HG02759 (cell line): Measurements from ENCODE around the gene PGLYRP3.

Experiments used
- ATAC-seq: cut with Tn5 transposase; IDR thresholded peaks from one replicate; pipeline ENCODE4 v1.9.1; 2021; ENCODE audit warnings: mild to moderate bottlenecking, moderate library complexity; ENCODE audit not compliant: unreplicated experiment

PGLYRP3 gene

DNA sequence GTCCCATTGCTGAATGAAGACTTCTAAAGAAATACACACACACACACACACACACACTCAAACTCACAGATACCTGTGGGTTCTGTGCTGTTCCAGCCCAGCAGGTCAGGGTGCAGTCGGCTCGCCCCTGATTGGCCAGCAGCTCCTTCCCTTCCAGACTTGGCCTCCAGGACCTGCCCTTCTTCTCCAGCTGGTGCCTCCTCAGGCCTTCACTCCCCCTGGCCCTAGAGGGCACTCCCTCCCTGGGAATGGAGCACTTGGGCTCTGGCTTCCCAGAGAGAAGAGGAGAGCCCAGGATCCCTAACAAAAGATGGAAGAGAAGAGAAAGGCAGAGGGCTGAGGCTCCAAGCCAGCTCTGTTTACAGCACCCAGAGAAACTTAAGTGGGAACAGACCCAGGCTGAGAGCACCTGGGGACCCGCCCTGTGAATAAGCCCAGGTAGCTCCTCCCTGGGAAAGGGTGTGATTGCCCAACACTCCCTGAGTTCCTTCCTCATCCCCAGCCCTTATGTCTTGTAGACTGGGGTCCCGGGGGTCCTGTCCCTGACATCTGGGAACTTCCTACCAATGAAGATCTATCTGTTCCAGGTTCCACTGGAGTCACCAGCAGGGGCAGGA, at the start of gene PGLYRP3:
TSS of gene PGLYRP3 (minus strand) at position 383 of the 617 bp plus-strand sequence. CDS start 2,287 bp downstream, outside the sequence.
- ATAC-seq, result no peak

GRCh38 chr1:153362187-153362775, 49.5 kb upstream of the PGLYRP3 start:
- ATAC-seq, result no peak

DNA sequence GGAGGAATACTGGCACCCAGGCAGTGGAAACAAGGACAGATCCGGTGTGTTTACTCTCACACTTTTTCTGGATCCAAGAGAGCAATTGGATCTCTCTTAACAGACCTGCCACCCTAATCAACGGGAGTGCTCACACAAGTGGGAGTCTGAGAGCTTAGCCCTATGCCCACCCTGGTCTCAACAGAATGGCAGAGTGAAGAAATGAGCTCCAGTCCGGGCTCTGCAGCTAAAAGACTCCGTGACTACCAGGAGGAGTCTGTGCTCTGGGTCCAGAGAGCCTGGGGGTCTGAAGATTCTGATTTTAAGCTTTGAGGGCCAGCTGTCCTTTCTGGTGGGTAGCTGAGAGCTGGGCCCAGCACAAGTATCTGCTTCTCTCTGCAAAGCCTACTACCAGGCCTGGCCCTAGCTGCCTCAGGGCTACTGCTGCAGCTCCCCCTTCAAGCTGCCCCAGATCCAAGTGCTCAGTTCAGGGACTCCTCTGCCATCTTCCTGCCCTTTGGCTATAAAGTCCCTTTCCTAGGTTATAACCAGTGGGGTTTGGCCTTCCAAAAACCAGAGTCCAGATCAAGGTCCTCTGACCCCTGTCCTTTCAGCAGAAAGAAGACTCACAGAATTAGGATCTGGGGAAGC, 48.8 kb upstream of the PGLYRP3 start:
- ATAC-seq, result no peak

DNA sequence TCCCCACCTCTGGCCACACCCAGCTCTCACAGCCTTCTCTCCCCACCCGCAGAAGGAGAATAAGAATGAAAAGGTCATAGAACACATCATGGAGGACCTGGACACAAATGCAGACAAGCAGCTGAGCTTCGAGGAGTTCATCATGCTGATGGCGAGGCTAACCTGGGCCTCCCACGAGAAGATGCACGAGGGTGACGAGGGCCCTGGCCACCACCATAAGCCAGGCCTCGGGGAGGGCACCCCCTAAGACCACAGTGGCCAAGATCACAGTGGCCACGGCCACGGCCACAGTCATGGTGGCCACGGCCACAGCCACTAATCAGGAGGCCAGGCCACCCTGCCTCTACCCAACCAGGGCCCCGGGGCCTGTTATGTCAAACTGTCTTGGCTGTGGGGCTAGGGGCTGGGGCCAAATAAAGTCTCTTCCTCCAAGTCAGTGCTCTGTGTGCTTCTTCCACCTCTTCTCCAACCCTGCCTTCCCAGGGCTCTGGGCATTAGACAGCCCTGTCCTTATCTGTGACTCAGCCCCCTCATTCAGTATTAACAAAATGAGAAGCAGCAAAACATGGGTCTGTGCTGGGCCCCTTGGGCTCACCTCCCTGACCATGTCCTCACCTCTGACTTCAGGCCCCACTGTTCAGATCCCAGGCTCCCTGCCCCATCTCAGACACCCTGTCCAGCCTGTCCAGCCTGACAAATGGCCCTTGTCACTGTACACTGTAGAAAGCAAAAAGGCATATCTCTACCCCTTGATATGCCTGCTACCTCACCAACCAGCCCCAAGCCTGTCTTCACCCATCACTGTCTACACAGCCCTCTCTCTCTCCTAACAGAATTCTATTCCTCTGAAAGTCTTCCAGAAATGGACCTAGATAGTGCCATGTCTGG, 48.1 kb upstream of the PGLYRP3 start:
- ATAC-seq, result no peak

- no peak for ATAC-seq
These were observed 47.4 kb upstream of the PGLYRP3 start for GRCh38 chr1:153360190-153360589.

DNA sequence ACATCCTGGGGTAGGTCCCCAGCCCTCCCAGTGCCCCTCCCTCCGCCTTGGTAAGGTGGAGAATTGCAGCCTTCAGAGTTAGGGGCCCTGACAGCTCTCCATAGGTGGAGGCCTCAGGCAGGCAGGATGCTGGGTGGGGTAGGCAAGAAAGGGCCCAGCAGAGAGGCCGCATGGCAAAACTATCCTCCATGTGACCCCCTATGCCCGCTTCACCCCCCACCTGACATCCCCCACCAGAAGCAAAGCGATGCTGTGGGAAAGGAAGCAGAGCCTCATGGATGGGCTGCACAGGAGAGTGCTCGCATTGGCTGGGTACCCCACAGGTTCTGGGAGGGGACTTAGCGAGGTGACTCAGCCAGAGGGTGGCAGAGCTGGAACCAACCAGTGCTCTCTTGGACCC, 46.5 kb upstream of the PGLYRP3 start:
- ATAC-seq, result no peak

DNA sequence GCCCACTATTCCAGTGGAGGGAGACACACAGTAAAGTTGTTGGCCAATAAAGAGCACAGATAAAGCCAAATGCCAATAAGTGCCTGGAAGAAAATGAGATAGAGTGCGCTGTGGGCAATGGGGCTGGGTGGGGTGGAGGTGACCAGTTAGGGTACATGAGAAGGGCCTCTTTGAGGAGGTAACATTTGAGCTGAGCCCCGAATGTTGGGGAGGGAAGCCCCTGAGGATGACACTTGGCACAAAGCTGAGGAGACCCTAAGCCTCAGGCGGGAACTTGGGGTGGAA, 45.9 kb upstream of the PGLYRP3 start:
- ATAC-seq, result no peak

DNA sequence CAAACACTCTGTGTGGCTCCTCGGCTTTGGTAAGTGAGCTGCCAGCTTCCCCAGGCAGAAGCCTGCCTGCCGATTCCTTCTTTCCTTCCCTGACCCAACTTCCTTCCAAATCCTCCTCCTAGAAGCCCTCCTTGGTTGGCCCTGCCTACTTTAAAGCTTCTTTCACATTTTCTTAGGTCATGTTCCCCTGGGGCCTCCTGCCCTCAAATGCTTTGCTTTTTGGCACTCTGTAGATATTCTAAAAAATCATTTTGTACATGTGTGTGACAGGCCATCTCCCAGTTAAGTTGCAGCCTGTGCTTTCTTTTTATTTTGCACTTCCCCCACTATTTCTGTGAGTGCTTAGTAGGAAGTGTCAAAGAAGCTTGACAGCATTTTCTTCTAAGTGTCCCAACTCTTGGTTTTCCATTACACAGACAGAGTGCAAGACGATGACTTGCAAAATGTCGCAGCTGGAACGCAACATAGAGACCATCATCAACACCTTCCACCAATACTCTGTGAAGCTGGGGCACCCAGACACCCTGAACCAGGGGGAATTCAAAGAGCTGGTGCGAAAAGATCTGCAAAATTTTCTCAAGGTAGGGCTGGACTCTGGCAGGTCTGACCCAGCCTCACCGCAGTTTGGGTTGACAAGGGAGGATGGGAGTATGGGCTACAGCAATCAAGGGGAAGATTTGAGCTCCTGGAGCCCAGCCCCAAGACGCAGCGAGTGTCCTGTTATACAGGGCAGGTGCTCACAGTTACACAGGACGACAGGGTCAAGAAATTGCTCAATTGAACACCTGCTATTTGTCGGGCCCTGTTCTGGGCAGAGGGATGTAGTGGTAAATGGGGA, 45.3 kb upstream of the PGLYRP3 start, which contains the start of gene S100A9:
TSS of gene S100A9 (plus strand) at position 2 of the 838 bp plus-strand sequence. CDS start at position 432, 430 bp downstream.
- ATAC-seq, result no peak

DNA sequence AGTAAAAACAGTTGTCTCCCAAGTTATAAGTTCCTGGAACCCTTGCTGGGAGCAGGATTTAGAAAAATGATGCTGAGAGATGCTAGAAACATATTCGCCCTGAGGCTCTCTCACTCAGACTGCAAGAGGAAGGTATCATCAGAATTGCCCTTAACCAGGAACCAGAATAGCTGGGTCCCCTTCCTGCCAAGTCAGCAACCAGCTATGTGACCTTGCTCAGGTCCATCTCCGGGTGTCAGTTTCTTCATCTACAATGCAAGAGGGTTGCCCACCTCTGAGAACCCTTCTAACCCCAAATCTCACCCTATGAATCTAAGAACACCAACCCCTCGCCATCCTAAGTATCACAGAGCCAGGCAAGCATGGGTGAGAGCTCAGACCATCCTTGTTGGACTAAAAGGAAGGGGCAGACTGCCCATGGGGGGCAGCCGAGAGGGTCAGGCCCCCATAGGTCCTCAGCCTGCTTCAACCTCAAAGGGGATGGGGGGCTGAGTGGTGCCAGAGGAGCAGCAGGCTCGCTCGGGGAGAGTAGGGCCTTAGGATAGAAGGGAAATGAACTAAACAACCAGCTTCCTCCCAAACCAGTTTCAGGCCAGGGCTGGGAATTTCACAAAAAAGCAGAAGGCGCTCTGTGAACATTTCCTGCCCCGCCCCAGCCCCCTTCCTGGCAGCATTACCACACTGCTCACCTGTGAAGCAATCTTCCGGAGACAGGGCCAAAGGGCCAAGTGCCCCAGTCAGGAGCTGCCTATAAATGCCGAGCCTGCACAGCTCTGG, 44.5 kb upstream of the PGLYRP3 start:
- ATAC-seq, result no peak

DNA sequence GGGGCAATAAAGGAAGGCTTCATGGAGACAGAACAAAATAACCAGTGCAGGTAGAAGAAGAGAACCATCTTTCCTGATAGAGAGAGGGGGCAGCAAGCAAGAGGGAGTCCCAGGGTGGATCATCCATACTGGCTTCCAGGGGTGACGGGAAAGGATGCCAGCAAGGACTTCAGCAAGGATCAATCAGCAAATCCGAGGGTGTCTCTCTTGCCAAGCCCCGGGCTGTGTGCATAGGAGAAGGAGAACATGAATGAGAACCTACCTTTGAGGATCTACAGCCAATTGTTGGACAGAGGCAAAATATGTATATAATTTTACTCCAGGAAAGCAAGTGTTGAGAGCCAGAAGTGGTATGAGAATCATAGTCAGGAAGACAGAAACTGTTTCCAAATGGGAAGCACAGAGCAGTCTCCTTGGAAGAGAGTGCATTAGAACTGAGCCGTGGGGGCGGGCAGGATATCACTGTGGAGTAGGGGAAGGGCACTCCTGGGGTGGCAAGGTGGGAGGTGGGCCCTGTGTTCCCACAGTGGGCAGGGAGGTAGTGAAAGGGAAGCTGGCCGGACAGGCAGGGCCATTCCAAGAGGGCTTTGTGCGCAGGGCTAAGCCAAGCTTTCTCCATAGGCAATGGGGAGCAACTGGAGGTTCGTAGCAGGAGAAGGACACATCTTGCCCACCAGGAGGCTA, 43.8 kb upstream of the PGLYRP3 start:
- no peak for ATAC-seq

- no peak for ATAC-seq
These were observed 42.8 kb upstream of the PGLYRP3 start for GRCh38 chr1:153355445-153356071.

DNA sequence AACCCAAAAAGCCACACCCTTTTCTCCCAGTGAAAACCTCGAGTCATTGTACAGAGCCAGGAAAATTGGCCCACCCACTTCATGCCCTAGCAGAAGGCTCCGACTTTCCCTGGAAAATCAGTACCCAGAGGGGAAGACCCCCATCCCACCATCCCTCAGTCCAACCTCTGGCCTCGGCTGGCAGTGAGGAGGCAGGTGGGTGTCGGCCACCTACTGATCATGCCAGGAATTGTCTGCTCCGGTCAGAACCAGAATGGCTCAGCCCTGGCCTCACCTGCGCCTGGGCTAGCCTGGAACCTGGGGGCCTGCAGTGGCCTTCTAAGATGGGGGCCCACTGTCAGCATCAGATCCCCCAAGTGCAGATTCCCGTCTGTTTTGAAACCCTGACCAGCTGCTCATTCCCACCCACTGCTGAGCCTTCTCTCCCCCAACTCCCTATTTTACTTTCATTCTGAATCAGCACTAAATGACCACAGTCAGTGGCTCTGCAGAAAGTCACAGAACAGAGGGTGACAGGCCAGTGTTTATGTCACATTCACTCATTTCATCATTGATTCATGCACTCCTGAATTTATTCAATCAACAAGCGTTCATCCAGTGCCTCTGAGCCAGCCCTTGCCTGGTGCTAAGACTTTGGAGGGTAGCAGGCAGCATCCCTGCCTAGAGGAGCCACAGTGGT, 41.9 kb upstream of the PGLYRP3 start:
- ATAC-seq, result no peak

DNA sequence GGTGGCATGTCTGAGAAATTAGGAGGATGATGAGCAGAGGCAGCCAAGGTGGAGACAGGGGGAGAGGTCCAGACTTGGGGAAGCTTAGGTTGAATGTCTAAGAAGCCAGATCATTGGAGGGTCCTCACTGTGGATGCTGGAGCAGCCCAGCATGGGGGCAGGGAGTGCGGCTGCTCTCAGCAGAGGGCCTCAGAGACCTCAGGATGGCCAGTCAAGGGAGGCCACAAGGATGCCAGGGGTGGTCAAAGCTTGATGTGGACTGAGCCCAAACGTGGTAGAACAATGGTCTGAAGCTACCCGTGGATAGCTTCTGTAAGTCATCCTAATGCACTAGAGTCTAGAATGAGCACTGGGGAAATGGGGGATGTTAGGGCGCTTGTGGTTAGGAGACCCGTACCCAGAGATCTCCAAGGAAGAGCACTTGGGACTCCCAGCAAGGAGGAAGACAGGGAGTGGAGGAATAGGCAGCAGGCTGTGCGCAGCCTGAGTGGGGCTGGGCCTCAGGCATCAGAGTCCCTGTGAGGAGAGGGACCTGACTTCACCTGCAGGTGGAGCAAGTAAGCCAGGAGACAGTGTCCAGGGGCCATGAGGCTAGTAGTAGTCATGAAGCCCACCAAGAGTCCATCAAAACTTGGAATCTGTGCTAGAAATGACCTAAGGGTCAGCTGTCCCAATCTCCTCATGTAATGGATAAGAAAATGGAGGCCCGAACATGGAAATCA, 40.6 kb upstream of the PGLYRP3 start:
- no peak for ATAC-seq

DNA sequence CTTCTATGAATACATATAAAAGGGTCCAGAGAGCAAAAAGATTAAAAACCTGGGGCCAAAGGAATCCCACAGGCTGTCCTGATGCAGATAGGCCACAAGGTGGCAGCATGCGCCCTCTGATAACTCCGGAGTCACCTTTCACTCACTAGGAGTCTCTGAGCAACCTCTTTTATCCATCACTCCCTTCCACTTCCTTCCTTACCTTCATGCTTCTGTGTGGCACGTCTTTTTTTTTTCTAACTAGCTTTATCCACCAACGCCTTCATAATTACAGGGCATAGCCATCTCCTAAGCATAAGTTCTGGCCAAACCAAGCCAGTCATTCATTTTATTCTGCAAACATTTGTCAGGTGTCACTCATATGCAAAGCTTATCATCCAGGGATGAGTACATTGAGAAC, 39.8 kb upstream of the PGLYRP3 start:
- no peak for ATAC-seq

DNA sequence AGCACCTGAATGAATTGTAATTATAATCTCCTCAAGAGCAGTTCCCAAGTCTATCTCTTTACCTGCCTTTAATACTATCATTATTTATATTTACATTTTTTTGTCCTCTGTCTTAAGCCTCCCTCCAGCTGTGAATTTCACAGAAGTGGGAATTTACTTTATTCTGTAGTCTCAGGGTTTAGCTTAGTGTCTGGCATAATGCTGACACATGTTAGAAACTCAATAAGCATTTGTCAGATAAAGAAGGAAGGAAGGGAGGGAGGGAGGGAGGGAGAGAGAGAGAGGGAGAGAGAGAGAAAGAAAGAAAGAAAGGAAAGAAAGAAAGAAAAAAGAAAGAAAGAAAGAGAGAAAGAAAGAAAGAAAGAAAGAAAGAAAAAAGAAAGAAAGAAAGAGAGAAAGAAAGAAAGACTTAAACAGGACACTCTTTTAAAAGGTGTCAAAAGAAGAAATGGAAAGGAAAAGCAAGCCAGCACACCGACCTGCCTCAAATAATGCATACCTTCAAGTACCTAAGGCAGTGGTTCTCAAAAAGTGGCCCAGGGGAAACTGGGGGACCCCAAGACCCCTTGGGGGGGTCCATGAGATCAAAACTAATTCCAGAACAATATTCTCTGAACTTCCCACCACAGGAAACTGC, 37.7 kb upstream of the PGLYRP3 start:
- ATAC-seq, result no peak

GRCh38 chr1:153349363-153350320, 36.9 kb upstream of the PGLYRP3 start:
- ATAC-seq, result no peak
